Measurements from ENCODE around the gene PDIA6. TPM values are rescaled to one million over a fixed set of nuclear protein-coding genes. Genes with fewer than 3 reads are reported as not detected.

Gene PDIA6
- total and polyA plus RNA-seq, 2 donors (not counting 3 experiments of a cell fraction or from before 2014, with no cell fraction given) = 335 to 424 TPM

- Histone ChIP-seq H3K27me3 (ENCODE audit: control insufficient read depth in 2 of 2, insufficient read depth in 2 of 2, low read length in 2 of 2) (peaks cover 3 to 11% of the 10 kb centered on the region in 2 experiments), H3K4me3 (replicated peaks in 1 of 3; ENCODE audit: insufficient read depth in 1 of 3, low read depth in 1 of 3, low read length in 3 of 3) (no peak overlapping the region), H3K9me1 (replicated peaks; ENCODE audit: control insufficient read depth, extremely low read depth, insufficient read depth, low read length) (no peaks in the 10 kb centered on the region), H3K4me1 (ENCODE audit: control insufficient read depth, extremely low read depth, insufficient read depth, low read length) (peaks cover 3% of the 10 kb centered on the region), H3K4me2 (ENCODE audit: insufficient read depth, low read length) (no peak overlapping the region), H4K20me1 (replicated peaks; ENCODE audit: control insufficient read depth, extremely low read depth, insufficient read depth, low read length) (no peaks in the 10 kb centered on the region), H3K79me2 (ENCODE audit: control insufficient read depth, insufficient read depth, low read length) (no peaks in the 10 kb centered on the region), H3K27ac (ENCODE audit: insufficient read depth, low read depth, low read length) (no peak overlapping the region), H3K9ac (replicated peaks; ENCODE audit: extremely low read depth, insufficient read depth, low read length) (no peak overlapping the region), H3K36me3 (ENCODE audit: control insufficient read depth in 2 of 2, extremely low read depth in 1 of 2, insufficient read depth in 2 of 2, low read length in 2 of 2) (no peaks in the 10 kb centered on the region), H2AFZ (ENCODE audit: low read depth, low read length) (no peak overlapping the region), H3K9me3 (replicated peaks; ENCODE audit: control insufficient read depth, insufficient read depth, low read length) (no peaks in the 10 kb centered on the region)
- ChIA-PET POLR2A (no interaction called here), CTCF (no interaction called here)
- FAIRE-seq = no peak
- dilution Hi-C loops (cut with MboI; ENCODE audit: extremely low pct_ligation_motif_present, low sequenced_read_pairs) = no loop called here
- BruUV-seq (replicated peaks) = no TSS peak
- intact Hi-C loops (cut with micrococcal nuclease) = no loop called here
- TF ChIP-seq POLR2AphosphoS5 (IDR thresholded peaks at IDR 0.05; ENCODE audit: insufficient read depth, low read depth, low read length) (no peak), JUN (IDR thresholded peaks at IDR 0.05; ENCODE audit: borderline replicate concordance, insufficient read depth, insufficient read length, low read depth) (no peak), GATA2 (IDR thresholded peaks at IDR 0.05; ENCODE audit: insufficient read depth, insufficient read length, low read depth, low read length) (no peak), EZH2 (IDR thresholded peaks at IDR 0.05; ENCODE audit: borderline replicate concordance, low read depth, low read length, severe bottlenecking) (no peak), MYC (IDR thresholded peaks at IDR 0.05; ENCODE audit: low read depth, low read length) (no peak), FOS (IDR thresholded peaks at IDR 0.05; ENCODE audit: borderline replicate concordance, insufficient read depth, low read length) (no peak)
- TF ChIP-seq, protein P1, sequence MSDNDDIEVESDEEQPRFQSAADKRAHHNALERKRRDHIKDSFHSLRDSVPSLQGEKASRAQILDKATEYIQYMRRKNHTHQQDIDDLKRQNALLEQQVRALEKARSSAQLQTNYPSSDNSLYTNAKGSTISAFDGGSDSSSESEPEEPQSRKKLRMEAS (IDR thresholded peaks at IDR 0.05; ENCODE audit: insufficient read depth, insufficient read length) = no peak
- TF ChIP-seq, protein P2, sequence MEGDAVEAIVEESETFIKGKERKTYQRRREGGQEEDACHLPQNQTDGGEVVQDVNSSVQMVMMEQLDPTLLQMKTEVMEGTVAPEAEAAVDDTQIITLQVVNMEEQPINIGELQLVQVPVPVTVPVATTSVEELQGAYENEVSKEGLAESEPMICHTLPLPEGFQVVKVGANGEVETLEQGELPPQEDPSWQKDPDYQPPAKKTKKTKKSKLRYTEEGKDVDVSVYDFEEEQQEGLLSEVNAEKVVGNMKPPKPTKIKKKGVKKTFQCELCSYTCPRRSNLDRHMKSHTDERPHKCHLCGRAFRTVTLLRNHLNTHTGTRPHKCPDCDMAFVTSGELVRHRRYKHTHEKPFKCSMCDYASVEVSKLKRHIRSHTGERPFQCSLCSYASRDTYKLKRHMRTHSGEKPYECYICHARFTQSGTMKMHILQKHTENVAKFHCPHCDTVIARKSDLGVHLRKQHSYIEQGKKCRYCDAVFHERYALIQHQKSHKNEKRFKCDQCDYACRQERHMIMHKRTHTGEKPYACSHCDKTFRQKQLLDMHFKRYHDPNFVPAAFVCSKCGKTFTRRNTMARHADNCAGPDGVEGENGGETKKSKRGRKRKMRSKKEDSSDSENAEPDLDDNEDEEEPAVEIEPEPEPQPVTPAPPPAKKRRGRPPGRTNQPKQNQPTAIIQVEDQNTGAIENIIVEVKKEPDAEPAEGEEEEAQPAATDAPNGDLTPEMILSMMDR (IDR thresholded peaks at IDR 0.05; ENCODE audit: extremely low read depth in 1 of 2, insufficient read depth in 1 of 2, low read depth in 1 of 2, low read length in 2 of 2) = no peak
- no peak for DNase-seq (ENCODE audit: low read depth, low spot score)
Measured at GRCh38 chr2:10826625-10827024, 14.0 kb upstream of the PDIA6 start.

Measured in endothelial cell of umbilical vein (primary cell).